NCI-H1417 treated with DMSO at 0.1 percent for 48 hours (cell line): ENCODE data around the gene ARHGAP35.
"Not testable (repeated sequence)": the region's sequence is repeated elsewhere in the genome, so short reads cannot be mapped to it uniquely, and the experiment has no call there.

Source experiments
- DNase-seq: peaks from one replicate; lab custom pipeline; 2025; lab: John Stamatoyannopoulos, UW

The ARHGAP35 gene

GRCh38 chr19:46860846-46861690, at the start of gene ARHGAP35:
ARHGAP35 (plus strand) TSS chr19:46860997; CDS start chr19:46918676, 57,679 bp downstream.
- no peak for DNase-seq

GRCh38 chr19:46812977-46813838, 47.6 kb upstream of the ARHGAP35 start:
- DNase-seq, result no peak

DNA sequence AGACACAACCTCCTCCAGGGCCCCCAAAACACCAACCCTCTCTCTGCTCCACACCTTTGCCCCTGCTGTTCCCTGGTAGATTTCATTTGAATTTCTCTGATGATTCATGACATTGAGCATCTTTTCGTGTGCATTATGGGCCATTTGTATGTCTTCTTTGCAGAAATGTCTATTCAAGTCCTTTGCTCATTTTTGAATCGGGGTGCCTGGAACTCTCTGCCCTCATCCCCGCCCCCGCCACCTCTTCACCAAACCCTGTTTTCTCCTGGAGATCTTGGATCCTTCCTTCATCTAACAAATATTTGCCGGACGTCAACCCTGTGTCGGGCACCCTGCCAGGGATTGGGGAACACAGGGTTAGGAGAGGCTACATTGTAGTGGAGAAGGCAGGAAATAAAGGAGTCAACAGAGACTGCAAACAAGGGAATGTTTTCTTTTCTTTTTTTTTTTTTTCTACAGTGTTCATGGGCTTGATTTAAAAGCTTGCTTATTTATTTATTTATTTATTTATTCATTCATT, 46.9 kb upstream of the ARHGAP35 start:
- no peak for DNase-seq

DNA sequence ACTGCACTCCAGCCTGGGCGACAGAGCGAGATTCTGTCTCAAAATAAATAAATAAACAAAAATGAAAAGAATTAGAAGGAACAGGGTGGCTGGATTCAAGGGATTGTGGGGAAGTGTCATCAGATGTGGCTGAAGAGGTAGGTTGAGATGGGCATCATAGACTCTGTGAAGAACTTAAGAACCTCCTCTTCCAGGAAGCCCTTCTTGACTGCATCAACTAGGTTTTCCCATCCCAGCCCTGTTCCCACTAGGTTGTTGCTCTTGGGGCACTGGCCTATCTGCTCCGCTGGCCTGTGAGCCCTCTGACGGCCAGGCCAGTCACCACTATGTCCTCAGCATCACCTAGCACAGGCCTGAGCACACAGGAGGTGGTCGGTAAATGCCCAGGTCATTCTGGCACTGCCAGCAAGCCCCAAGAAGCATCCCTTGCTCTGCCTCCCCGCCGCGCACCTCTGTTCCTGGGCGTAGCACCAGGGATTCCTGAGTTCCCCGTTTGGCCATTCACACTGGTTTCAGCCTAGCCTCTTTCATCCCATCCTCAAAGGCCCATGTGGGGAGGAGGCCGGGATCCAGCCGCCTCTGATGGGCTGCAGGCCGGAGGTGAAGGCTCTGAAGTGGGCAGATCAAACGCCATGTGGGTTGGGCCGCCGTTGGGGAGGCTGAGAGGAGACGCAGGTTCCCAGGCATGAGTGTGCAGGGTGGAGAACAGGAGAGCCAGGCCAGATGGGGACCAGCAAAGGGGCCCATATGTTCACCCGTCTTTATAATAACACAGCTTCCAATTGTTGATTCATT, 44.8 kb upstream of the ARHGAP35 start:
- no peak for DNase-seq

GRCh38 chr19:46818812-46819211, 42.0 kb upstream of the ARHGAP35 start:
- DNase-seq, result no peak

GRCh38 chr19:46821512-46822409, 39.0 kb upstream of the ARHGAP35 start:
- DNase-seq, result no peak

- not testable (repeated sequence) for DNase-seq
Measured at GRCh38 chr19:46822410-46822787, 38.4 kb upstream of the ARHGAP35 start.

DNA sequence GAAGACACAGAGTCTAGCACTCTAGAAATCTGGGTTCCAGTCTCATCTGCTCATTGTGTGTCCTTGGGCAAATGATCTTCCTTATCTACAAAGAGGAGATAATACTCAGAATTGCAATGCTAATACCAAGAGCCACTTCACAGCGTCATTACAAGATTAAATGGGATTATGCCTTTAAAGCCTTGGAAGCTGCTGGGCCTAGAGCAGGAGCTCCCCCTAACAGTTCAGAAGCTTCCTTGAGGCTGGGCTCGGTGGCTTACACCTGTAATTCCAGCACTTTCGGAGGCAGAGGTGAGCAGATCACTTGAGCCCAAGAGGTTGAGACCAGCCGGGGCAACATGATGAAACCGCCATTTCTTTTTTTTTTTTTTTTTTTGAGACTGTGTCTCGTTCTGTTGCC, 37.7 kb upstream of the ARHGAP35 start:
- DNase-seq, result no peak

- no peak for DNase-seq
Measured at GRCh38 chr19:46824890-46825730, 35.7 kb upstream of the ARHGAP35 start.

GRCh38 chr19:46825731-46826055, 35.1 kb upstream of the ARHGAP35 start:
- DNase-seq, result no peak

DNA sequence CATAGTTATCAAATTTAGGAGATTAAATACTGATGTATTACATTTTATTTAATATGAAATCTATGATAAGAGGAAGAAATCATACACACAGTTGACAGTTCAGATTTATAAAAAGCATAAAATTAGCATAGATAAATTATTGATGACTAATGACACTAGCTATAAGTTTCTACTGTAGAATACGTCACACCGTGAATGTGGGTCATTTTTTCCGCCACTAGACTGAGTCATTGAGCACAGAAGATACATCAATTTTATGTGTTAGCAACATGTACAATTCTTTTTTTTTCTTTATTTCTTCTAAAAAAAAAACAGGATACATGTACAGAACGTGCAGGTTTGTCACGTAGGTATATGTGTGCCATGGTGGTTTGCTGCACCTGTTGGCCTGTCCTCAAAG, 32.3 kb upstream of the ARHGAP35 start:
- DNase-seq, result no peak

DNA sequence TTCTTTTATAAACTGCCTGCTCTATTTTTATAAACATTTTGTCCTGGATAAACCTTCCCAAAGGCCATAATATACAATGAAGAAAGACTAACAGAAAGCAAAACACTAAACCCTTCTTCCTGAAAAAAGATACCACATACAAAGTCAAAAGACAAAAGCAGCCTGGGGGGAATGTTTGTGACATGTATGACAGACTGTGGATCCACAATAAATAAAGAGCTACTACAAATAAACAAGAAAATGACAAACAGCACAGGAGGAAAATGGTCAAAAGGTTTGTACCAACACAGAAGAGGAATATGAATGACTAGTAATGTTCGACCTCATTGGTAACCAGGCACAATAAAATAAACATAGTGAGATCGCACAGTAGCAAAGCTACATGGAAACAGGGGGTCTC, 29.9 kb upstream of the ARHGAP35 start:
- no peak for DNase-seq

- DNase-seq, result no peak
Measured at GRCh38 chr19:46834121-46834520, 26.7 kb upstream of the ARHGAP35 start.

DNA sequence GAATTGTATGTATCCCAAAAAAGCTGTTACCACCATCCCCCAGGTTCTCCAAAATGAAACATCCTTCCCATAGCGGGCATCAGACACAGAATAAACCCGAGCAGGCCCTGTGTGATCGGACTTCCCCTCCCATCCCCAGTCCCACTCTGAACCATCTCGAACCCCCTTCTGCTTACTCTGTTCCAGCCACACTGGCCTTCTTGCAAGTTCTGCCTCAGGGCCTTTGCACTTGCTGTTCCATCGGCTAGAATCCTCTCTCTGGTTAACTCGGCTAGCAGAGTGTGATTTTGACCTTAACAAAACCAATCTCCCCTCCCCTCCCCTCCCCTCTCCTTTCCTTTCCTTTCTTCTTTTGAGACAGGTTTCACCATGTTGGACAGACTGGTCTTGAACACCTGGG, 25.8 kb upstream of the ARHGAP35 start:
- DNase-seq, result no peak

- no peak for DNase-seq
Measured at GRCh38 chr19:46838160-46838559, 22.6 kb upstream of the ARHGAP35 start.

DNA sequence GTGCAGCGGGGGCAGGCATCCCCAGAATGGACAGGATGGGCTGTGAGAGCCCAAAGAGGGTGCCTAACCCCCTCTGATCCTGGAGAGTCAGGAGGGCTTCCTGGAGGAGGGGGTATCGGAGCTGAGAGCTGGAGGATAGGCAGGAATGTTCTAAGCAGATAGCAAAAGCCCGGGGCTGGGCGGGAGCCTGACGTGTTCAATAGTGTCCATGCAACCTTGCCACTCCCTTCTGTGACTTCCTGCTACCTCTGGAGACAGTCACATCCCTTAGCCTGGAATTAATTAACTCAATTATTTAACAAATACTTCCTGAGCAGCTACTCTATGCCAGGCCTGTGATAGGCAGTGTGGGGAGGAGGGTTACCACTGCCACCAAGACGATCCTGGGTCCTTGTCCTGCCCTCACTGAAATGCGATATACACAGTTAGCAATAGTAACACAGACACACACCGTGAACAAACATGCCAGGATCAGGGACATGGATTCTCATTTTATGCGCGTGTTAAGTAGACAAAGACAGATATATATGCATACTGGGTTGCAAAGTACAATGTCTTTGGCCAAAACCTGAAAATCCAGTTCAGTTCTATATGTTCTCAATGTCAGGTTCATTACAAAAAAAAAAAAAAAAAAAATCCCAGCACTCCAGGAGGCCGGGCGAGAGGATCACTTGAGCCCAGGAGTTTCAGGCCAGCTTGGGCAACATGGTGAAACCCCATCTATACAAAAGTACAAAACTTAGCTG, 20.9 kb upstream of the ARHGAP35 start:
- no peak for DNase-seq

- DNase-seq, result no peak
Measured at GRCh38 chr19:46840498-46840942, 20.3 kb upstream of the ARHGAP35 start.

DNA sequence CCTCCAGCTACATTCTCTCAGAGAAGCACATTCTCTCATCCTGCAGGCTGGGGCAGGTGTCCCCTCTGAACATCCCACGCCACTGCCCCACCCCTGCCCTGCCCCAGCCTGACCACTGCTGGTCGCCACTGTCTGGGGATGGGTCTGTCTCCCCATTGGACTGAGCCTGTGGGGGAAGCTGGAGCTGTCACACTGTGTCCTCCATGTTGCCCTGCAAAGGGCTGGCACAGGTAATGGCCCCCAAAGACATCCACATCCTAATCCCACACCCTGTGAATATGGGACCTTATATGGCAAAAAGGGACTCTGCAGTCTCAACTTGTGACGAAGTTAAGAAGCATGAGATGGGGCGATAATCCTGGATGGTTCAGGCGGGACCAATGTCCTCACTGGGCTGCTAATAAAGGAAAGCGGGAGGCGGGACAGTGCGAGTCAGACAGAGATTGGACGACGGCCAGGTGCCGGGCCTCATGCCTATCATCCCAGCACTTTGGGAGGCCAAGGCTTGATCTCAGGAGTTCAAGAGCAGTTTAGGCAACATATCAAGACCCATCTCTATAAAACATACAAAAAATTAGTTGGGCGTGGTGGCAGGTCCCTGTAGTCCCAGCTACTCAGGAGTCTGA, 19.2 kb upstream of the ARHGAP35 start:
- DNase-seq, result no peak

- no peak for DNase-seq
Measured at GRCh38 chr19:46842791-46843190, 18.0 kb upstream of the ARHGAP35 start.
